Heart left ventricle (tissue), 16 donors: ENCODE data around the gene CDH11. TPM values are rescaled to one million over a fixed set of nuclear protein-coding genes. Genes with fewer than 3 reads are reported as not detected.

Experiments
- ATAC-seq, 4 donors: fragments of 200-7000 bp; cut with Tn5 transposase; one replicate each; pipeline ENCODE4 v1.9.1; 2020 to 2022; ENCODE audit warnings: moderate library complexity in 4 of 4, mild to moderate bottlenecking in 3 of 4, moderate number of reproducible peaks in 1 of 4
- DNase-seq, 5 donors: peaks; one replicate each; pipeline ENCODE4 v3.0.0-alpha.2; 2020
- H3K27ac ChIP-seq, 12 donors: fragments of 200-600 bp; sonication (generic) in 4 of 12; one replicate each; pipeline versions ENCODE4 v1.5.0 to v1.8.0; 2016 to 2022; ENCODE audit warnings: mild to moderate bottlenecking in 2 of 12
- H3K27me3 ChIP-seq, 9 donors: fragments of 200-600 bp; sonication (generic) in 2 of 9; one replicate each; pipeline versions ENCODE4 v1.5.1 to v1.8.0; 2016 to 2022; ENCODE audit warnings: mild to moderate bottlenecking in 3 of 9
- H3K36me3 ChIP-seq, 9 donors: fragments of 200-600 bp; sonication (generic) in 2 of 9; one replicate each; pipeline versions ENCODE4 v1.5.0 to v1.8.0; 2018 to 2022; ENCODE audit warnings: mild to moderate bottlenecking in 2 of 9
- H3K4me1 ChIP-seq, 12 donors: fragments of 200-600 bp; sonication (generic) in 4 of 12; one replicate each; pipeline versions ENCODE4 v1.5.0 to v1.8.0; 2016 to 2022; ENCODE audit warnings: mild to moderate bottlenecking in 3 of 12
- H3K4me3 ChIP-seq, 12 donors: fragments of 200-600 bp; sonication (generic) in 4 of 12; one replicate each; pipeline versions ENCODE4 v1.5.0 to v1.8.0; 2017 to 2022; ENCODE audit warnings: mild to moderate bottlenecking in 9 of 12, moderate library complexity in 4 of 12
- H3K9me3 ChIP-seq, 12 donors: fragments of 200-600 bp; sonication (generic) in 4 of 12; one replicate each; pipeline versions ENCODE4 v1.5.0 to v1.8.0; 2016 to 2022; ENCODE audit warnings: mild to moderate bottlenecking in 1 of 12
- CTCF ChIP-seq, 12 donors: fragments of 200-600 bp; sonication (generic) in 4 of 12; IDR thresholded peaks; one replicate each; pipeline versions ENCODE4 v1.5.0 to v1.8.0; 2018 to 2022; ENCODE audit warnings: antibody characterized with exemption in 12 of 12, mild to moderate bottlenecking in 5 of 12
- POLR2A ChIP-seq, 2 donors: fragments of 450-650 bp; IDR thresholded peaks; one replicate each; pipeline ENCODE4 v1.6.1; 2017; ENCODE audit warnings: antibody characterized with exemption in 2 of 2, mild to moderate bottlenecking in 2 of 2, moderate library complexity in 2 of 2
- WGBS, 4 donors: extraction: QIAGEN DNeasy Blood & Tissue Kit in 2 of 4; methylation state at CpG; one replicate each; pipeline versions ENCODE4 v1.1.5 to v1.1.7; 2013 to 2018; 5-methylcytosine and 5-hydroxymethylcytosine counted together
- intact Hi-C, 10 donors: fragments of 100-400 bp; cut with DNase I; formaldehyde crosslinking; loops; one replicate each; pipeline versions ENCODE4 v1.11.1 to v1.14.2; 2022
- polyA plus RNA-seq, 2 donors: library from polyadenylated mRNA; stranded (reverse); fragments of 200-250 nt; gene quantifications; one replicate each; pipeline ENCODE4 v1.2.3, GENCODE V29; 2013
- total RNA-seq, 9 donors: library from RNA; depleted of rRNA in 2 of 9; stranded (reverse); fragments of >200 nt in 2 of 9; fragmentation: NEBNext Ultra II Directional in 3 of 9; extraction: Animal tissue kit (Norgen Biotek cat#: 25700) in 3 of 9; gene quantifications; one replicate each; pipeline versions ENCODE4 v1.1.0 to v1.2.4, GENCODE V29; 2016 to 2023
- donor health status: ischemic (EF 13 %, LVEDD 7.1; RV severe dilation, severe dysfunction).
- donor health status: healthy with polysubstance abuse.
- donor health status: DM: no; HTN: yes; CAD: no.
- donor health status: DM: no; HTN: no; CAD: no.
- donor health status: ischemic (EF 25% LVEDD 6.9; RV normal size, moderate dysfunction).
- donor health status: ischemic (EF 25% LVEDD 5.7; RV mildly dilated, moderate dysfunction).
- donor health status: healthy.
- donor health status: DM: yes; HTN: yes; CAD: no.
- donor health status: ischemic (EF 35%, LVEDD 5.7; RV mildly dilated, moderate dysfunction).
- donor health status: nonischemic (EF 11% LVEDD 7.7; RV severe dilation, severe dysfunction).
- donor health status: DM: yes; HTN: yes; CAD: no.
- donor health status: PGD.
- donor health status: ischemic (EF 29% LVEDD 5.4; RV normal size, mild dysfunction).
- donor health status: nonischemic (EF 23%, LVEDD 6.1; RV moderate dilation, normal function).

Gene CDH11
- total and polyA plus RNA-seq, 11 donors = 1.4 to 37.1 (median 7.4) TPM

- Histone ChIP-seq H3K36me3 (no peaks in the 10 kb centered on the region), H3K27ac (no peak overlapping the region), H3K4me1 (no peaks in the 10 kb centered on the region), H3K27me3 (no peaks in the 10 kb centered on the region), H3K9me3 (peaks cover 0 to 24% (median 10%) of the 10 kb centered on the region in 12 donors), H3K4me3 (no peak overlapping the region)
- intact Hi-C loops = no loop called here
- DNase-seq = peak in 2 of 5 donors; percentile 25 to 45
- TF ChIP-seq CTCF (IDR thresholded peaks at IDR 0.05) (no peak), POLR2A (IDR thresholded peaks at IDR 0.05) (no peak)
- ATAC-seq = peak in 2 of 4 donors; percentile 48 to 75
Measured at GRCh38 chr16:64925166-64925565, 196.7 kb downstream of the CDH11 start.

GRCh38 chr16:64924086-64924485 is 197.8 kb downstream of the CDH11 start:
- WGBS, 4 donors = 56 to 93% (median 85%) methylated on average over 2 of the region's 2 CpGs
- TF ChIP-seq POLR2A (IDR thresholded peaks at IDR 0.05) (no peak), CTCF (IDR thresholded peaks at IDR 0.05) (no peak)
- Histone ChIP-seq H3K9me3 (peaks cover 0 to 24% (median 10%) of the 10 kb centered on the region in 12 donors), H3K27ac (no peak overlapping the region), H3K27me3 (no peaks in the 10 kb centered on the region), H3K4me1 (no peaks in the 10 kb centered on the region), H3K36me3 (no peaks in the 10 kb centered on the region), H3K4me3 (no peak overlapping the region)
- ATAC-seq = no peak
- DNase-seq = no peak
- intact Hi-C loops = no loop called here

- no peak for ATAC-seq
- H3K4me1 ChIP-seq = no peaks in the 10 kb centered on the region
- no peaks in the 10 kb centered on the region for H3K36me3 ChIP-seq
Measured at GRCh38 chr16:64919929-64920607, 201.8 kb downstream of the CDH11 start.

GRCh38 chr16:64919141-64919540 is 202.7 kb downstream of the CDH11 start:
- ATAC-seq = no peak
- Histone ChIP-seq H3K36me3 (no peaks in the 10 kb centered on the region), H3K4me3 (no peak overlapping the region), H3K27ac (no peak overlapping the region), H3K27me3 (no peaks in the 10 kb centered on the region), H3K9me3 (peaks cover 0 to 6% (median 0%) of the 10 kb centered on the region in 12 donors), H3K4me1 (no peaks in the 10 kb centered on the region)
- TF ChIP-seq CTCF (IDR thresholded peaks at IDR 0.05) (no peak), POLR2A (IDR thresholded peaks at IDR 0.05) (no peak)
- 74 to 82% (median 79%) methylated on average over 1 of the region's 1 CpG for WGBS, 4 donors
- no peak for DNase-seq
- intact Hi-C loops = no loop called here

More at GRCh38 chr16:64919929-64920607, 201.8 kb downstream of the CDH11 start:
- H3K9me3 ChIP-seq = peaks cover 0 to 6% (median 0%) of the 10 kb centered on the region in 12 donors
- no peak for TF ChIP-seq CTCF (IDR thresholded peaks at IDR 0.05)
- TF ChIP-seq POLR2A (IDR thresholded peaks at IDR 0.05) = no peak
- no peak overlapping the region for H3K4me3 ChIP-seq
- WGBS, 4 donors = 73 to 84% (median 78%) methylated on average over 2 of the region's 2 CpGs
- no peak for DNase-seq
- intact Hi-C loops = no loop called here
- no peaks in the 10 kb centered on the region for H3K27me3 ChIP-seq
- no peak overlapping the region for H3K27ac ChIP-seq
